Kidney tubule cell (primary cell): ENCODE results near the gene GALNT7.
"Not testable (repeated sequence)": the region's sequence is repeated elsewhere in the genome, so short reads cannot be mapped to it uniquely, and the experiment has no call there.

Source experiments
- DNase-seq: peaks from one replicate; pipeline ENCODE4 v3.0.0-alpha.2; 2018; ENCODE audit warnings: low spot score

Gene GALNT7

GRCh38 chr4:173166491-173166890, 2.1 kb upstream of the GALNT7 start:
- DNase-seq = peak; percentile 86

- DNase-seq = peak; percentile 90
Observed at GRCh38 chr4:173167758-173168395, 734 bp upstream of the GALNT7 start.

- no peak for DNase-seq
Observed at GRCh38 chr4:173169178-173169427, 492 bp downstream of the GALNT7 start.

- DNase-seq = peak; percentile 72
Observed at GRCh38 chr4:173169428-173170181, 994 bp downstream of the GALNT7 start.

GRCh38 chr4:173170182-173170778, 1.7 kb downstream of the GALNT7 start:
- no peak for DNase-seq

- DNase-seq = peak; percentile 57
Observed at GRCh38 chr4:173171098-173171497, 2.5 kb downstream of the GALNT7 start.

- no peak for DNase-seq
Observed at GRCh38 chr4:173171987-173172386, 3.4 kb downstream of the GALNT7 start.

GRCh38 chr4:173174184-173174583, 5.6 kb downstream of the GALNT7 start:
- no peak for DNase-seq

- no peak for DNase-seq
Observed at GRCh38 chr4:173174594-173175012, 6.0 kb downstream of the GALNT7 start.

- DNase-seq = no peak
Observed at GRCh38 chr4:173176010-173176409, 7.4 kb downstream of the GALNT7 start.

GRCh38 chr4:173177232-173177631, 8.6 kb downstream of the GALNT7 start:
- no peak for DNase-seq

- no peak for DNase-seq
Observed at GRCh38 chr4:173178144-173178543, 9.5 kb downstream of the GALNT7 start.

- DNase-seq = peak; percentile 76
Observed at GRCh38 chr4:173181848-173182247, 13.2 kb downstream of the GALNT7 start.

- DNase-seq = peak; percentile 94
Observed at GRCh38 chr4:173182403-173182802, 13.8 kb downstream of the GALNT7 start.

- DNase-seq = not testable (repeated sequence)
Observed at GRCh38 chr4:173183659-173184247, 15.1 kb downstream of the GALNT7 start.

- no peak for DNase-seq
Observed at GRCh38 chr4:173185847-173186510, 17.4 kb downstream of the GALNT7 start.

- no peak for DNase-seq
Observed at GRCh38 chr4:173187732-173188131, 19.1 kb downstream of the GALNT7 start.

- DNase-seq = no peak
Observed at GRCh38 chr4:173188648-173189047, 20.0 kb downstream of the GALNT7 start.

- no peak for DNase-seq
Observed at GRCh38 chr4:173189117-173189693, 20.6 kb downstream of the GALNT7 start.

- DNase-seq = peak; percentile 84
Observed at GRCh38 chr4:173191623-173192041, 23.0 kb downstream of the GALNT7 start.

- no peak for DNase-seq
Observed at GRCh38 chr4:173192375-173193162, 24.0 kb downstream of the GALNT7 start.
